OCI-LY3 (cell line): ENCODE results near the gene PFKFB3.
"Not testable (repeated sequence)": the region's sequence is repeated elsewhere in the genome, so short reads cannot be mapped to it uniquely, and the experiment has no call there.

ENCODE experiments used
- H2AFZ ChIP-seq: fragments of 200-600, 300-600 bp; shearing (Covaris generic); 2 replicates; pipeline ENCODE4 v1.6.0; 2014; ENCODE audit warnings: antibody characterized with exemption, low read depth, low read length
- H3K27ac ChIP-seq: fragments of 200-600, 300-600 bp; sonication (generic); 2 replicates; pipeline ENCODE4 v1.5.1; 2014; ENCODE audit warnings: mild to moderate bottlenecking, low read length, moderate library complexity, mixed read lengths
- H3K27me3 ChIP-seq: fragments of 200-600, 300-600 bp; sonication (generic); 2 replicates; pipeline ENCODE4 v1.6.1; 2014; ENCODE audit warnings: low read depth, low read length, mixed read lengths
- H3K36me3 ChIP-seq: fragments of 200-600, 300-600 bp; sonication (generic); replicated peaks from 2 replicates; pipeline ENCODE3; 2014; ENCODE audit warnings: low read depth, low read length, mixed read lengths
- H3K4me1 ChIP-seq: fragments of 300-600, 200-600 bp; sonication (generic); 2 replicates; pipeline ENCODE4 v1.6.1; 2014; ENCODE audit warnings: low read length, mixed read lengths
- H3K4me2 ChIP-seq: fragments of 200-600, 300-600 bp; sonication (generic); 2 replicates; pipeline ENCODE4 v1.6.1; 2014; ENCODE audit warnings: low read length, mixed read lengths
- H3K4me3 ChIP-seq: fragments of 300-600, 200-600 bp; sonication (generic); 2 replicates; pipeline ENCODE4 v1.5.1; 2014; ENCODE audit warnings: antibody characterized with exemption, mild to moderate bottlenecking, low read length, moderate library complexity
- H3K79me2 ChIP-seq: fragments of 300-600, 200-600 bp; shearing (Covaris generic); 2 replicates; pipeline ENCODE4 v1.6.1; 2014; ENCODE audit warnings: mild to moderate bottlenecking, low read length, mixed read lengths
- H3K9ac ChIP-seq: fragments of 300-600, 200-600 bp; shearing (Covaris generic); 2 replicates; pipeline ENCODE4 v1.6.0; 2014; ENCODE audit warnings: mild to moderate bottlenecking, low read length, moderate library complexity
- H3K9me3 ChIP-seq: fragments of 200-600, 300-600 bp; shearing (Covaris generic); 2 replicates; pipeline ENCODE4 v1.6.1; 2014; ENCODE audit warnings: low read length, mixed read lengths; ENCODE audit not compliant: insufficient read depth
- H4K20me1 ChIP-seq: fragments of 200-600, 300-600 bp; sonication (generic); 2 replicates; pipeline ENCODE4 v1.6.1; 2016; ENCODE audit warnings: low read length, mixed read lengths; ENCODE audit not compliant: insufficient read depth
- CTCF ChIP-seq: fragments of 200-600, 300-600 bp; sonication (generic); IDR thresholded peaks from 2 replicates; pipeline ENCODE4 v1.5.1; 2014; ENCODE audit warnings: antibody characterized with exemption, low read length, low read depth
- EZH2phosphoT487 ChIP-seq: fragments of 200-600 bp; shearing (Covaris generic); IDR thresholded peaks from 2 replicates; pipeline ENCODE4 v1.6.1; 2018; ENCODE audit warnings: antibody characterized with exemption, mixed run types, low read depth

Gene PFKFB3

DNA sequence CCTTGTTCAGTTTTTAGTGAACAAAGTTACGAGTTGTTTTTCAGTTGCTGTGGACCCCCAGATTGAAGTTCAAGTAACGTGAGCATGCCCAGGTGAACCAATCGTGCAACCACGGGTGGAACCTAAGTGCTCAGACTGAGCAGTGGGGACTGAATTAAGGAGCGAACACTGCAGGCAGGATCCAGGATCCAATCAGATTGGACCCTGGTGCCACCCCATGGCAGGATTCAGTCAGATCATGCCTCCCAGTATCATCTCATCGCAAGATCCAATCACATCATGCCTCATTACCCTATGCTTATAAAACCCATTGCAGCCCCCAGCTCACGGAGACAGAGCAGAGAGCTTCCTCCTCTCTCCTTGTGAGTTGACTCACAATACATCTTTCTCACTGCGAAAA, 80.9 kb downstream of the PFKFB3 start:
- no peak overlapping the region for H3K27ac ChIP-seq
- TF ChIP-seq EZH2phosphoT487 (no peak), CTCF (no peak)
- H3K4me1 ChIP-seq, result no peaks in the 10 kb centered on the region
- no peak overlapping the region for H3K9ac ChIP-seq
- no peak overlapping the region for H2AFZ ChIP-seq
- no peak overlapping the region for H3K4me3 ChIP-seq
- H3K36me3 ChIP-seq, result no peaks in the 10 kb centered on the region
- H3K27me3 ChIP-seq, result no peaks in the 10 kb centered on the region
- H3K9me3 ChIP-seq, result no peaks in the 10 kb centered on the region
- H3K4me2 ChIP-seq, result no peak overlapping the region
- H4K20me1 ChIP-seq, result no peaks in the 10 kb centered on the region
- no peaks in the 10 kb centered on the region for H3K79me2 ChIP-seq

- not testable (repeated sequence) for H4K20me1 ChIP-seq, H3K9me3 ChIP-seq, H3K27ac ChIP-seq, H3K79me2 ChIP-seq, H3K4me3 ChIP-seq, H3K27me3 ChIP-seq, H3K9ac ChIP-seq, H3K36me3 ChIP-seq, H2AFZ ChIP-seq, H3K4me2 ChIP-seq, H3K4me1 ChIP-seq
Measured at GRCh38 chr10:6290621-6291020, 87.9 kb downstream of the PFKFB3 start.

DNA sequence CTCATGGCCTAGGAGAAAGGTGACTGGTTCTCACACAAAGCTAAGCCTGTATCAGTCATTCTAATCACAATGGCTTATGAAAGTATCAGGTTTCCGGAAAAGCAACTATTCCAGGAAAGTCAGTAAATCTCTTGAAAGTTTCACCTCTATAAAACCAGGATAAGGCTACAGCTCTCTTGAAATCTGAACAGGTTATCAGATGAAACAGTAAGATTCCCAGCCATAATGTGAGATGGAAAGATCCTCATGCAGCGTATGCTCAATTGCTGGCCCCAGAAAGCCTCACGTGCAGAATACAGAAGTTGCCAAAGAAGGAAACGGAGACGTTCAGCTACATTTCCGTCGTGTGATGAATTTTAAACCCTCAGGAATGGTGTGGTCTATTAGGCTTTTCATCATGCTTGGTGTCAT, 90.0 kb downstream of the PFKFB3 start:
- TF ChIP-seq CTCF (no peak), EZH2phosphoT487 (no peak)
- no peak overlapping the region for H3K27ac ChIP-seq

GRCh38 chr10:6296425-6296824, 93.7 kb downstream of the PFKFB3 start:
- not testable (repeated sequence) for H4K20me1 ChIP-seq, H3K4me2 ChIP-seq
- peaks cover 32% of the 10 kb centered on the region for H3K4me1 ChIP-seq

More for the DNA sequence above, 90.0 kb downstream of the PFKFB3 start:
- Histone ChIP-seq H3K9ac (no peak overlapping the region), H3K4me3 (no peak overlapping the region), H3K27me3 (no peaks in the 10 kb centered on the region), H3K4me1 (peaks cover 11% of the 10 kb centered on the region), H3K9me3 (no peaks in the 10 kb centered on the region), H4K20me1 (no peaks in the 10 kb centered on the region), H3K4me2 (no peak overlapping the region), H3K36me3 (no peaks in the 10 kb centered on the region), H3K79me2 (no peaks in the 10 kb centered on the region), H2AFZ (no peak overlapping the region)

DNA sequence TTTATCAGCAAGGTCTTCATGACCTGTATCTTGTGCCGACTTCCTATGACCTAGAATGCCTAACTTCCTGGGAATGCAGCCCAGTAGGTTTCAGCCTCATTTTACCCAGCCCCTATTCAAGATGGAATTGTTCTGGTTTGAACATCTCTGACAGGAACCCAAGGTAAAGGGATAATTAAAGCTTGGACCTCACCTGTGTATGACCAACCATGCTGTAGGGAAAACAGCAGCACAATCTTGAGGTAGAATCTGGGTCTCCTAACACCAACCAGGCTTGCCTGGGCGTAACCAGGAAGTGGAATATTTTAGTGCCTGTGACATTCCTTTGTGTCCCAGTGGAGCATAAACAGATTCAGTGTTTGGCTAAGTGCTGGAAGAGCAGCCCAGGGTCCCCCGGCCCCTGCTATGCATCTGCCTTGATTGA, 94.1 kb downstream of the PFKFB3 start:
- no peaks in the 10 kb centered on the region for H3K27me3 ChIP-seq
- TF ChIP-seq EZH2phosphoT487 (no peak), CTCF (no peak)
- no peaks in the 10 kb centered on the region for H3K9me3 ChIP-seq
- H3K36me3 ChIP-seq, result no peaks in the 10 kb centered on the region
- no peaks in the 10 kb centered on the region for H3K79me2 ChIP-seq
- no peaks in the 10 kb centered on the region for H4K20me1 ChIP-seq
- no peak overlapping the region for H2AFZ ChIP-seq
- no peak overlapping the region for H3K9ac ChIP-seq
- no peak overlapping the region for H3K4me2 ChIP-seq
- no peak overlapping the region for H3K27ac ChIP-seq
- H3K4me1 ChIP-seq, result peaks cover 36% of the 10 kb centered on the region
- H3K4me3 ChIP-seq, result no peak overlapping the region

More at GRCh38 chr10:6296425-6296824, 93.7 kb downstream of the PFKFB3 start:
- H3K27me3 ChIP-seq, H3K9ac ChIP-seq, H2AFZ ChIP-seq, H3K4me3 ChIP-seq, H3K79me2 ChIP-seq, H3K36me3 ChIP-seq, H3K27ac ChIP-seq, H3K9me3 ChIP-seq: not testable (repeated sequence)
